NCI-H748 (cell line): Measurements from ENCODE around the gene FANCC.
A peak's percentile ranks its signal among the peaks of the same experiment; 100 is the strongest.

Source experiments
- DNase-seq: peaks from one replicate; lab custom pipeline; 2025; ENCODE audit not compliant: unreplicated experiment; lab: John Stamatoyannopoulos, UW

The FANCC gene

GRCh38 chr9:95317119-95317892, at the start of gene FANCC:
FANCC (minus strand) TSS chr9:95317709; CDS start chr9:95249291, 68,418 bp downstream.
- DNase-seq: peak; percentile 97

- DNase-seq: no peak
These were observed 49.3 kb upstream of the FANCC start for GRCh38 chr9:95366731-95367325.

- DNase-seq: no peak
These were observed 48.3 kb upstream of the FANCC start for GRCh38 chr9:95365766-95366165.

- DNase-seq: no peak
These were observed 45.7 kb upstream of the FANCC start for GRCh38 chr9:95363051-95363841.

GRCh38 chr9:95360866-95361265, 43.4 kb upstream of the FANCC start:
- DNase-seq: no peak

GRCh38 chr9:95357316-95357715, 39.8 kb upstream of the FANCC start:
- no peak for DNase-seq

GRCh38 chr9:95355500-95355899, 38.0 kb upstream of the FANCC start:
- DNase-seq: no peak

- DNase-seq: no peak
These were observed 33.5 kb upstream of the FANCC start for GRCh38 chr9:95351051-95351450.

- no peak for DNase-seq
These were observed 32.8 kb upstream of the FANCC start for GRCh38 chr9:95350266-95350665.

- DNase-seq: peak; percentile 57
These were observed 31.9 kb upstream of the FANCC start for GRCh38 chr9:95349091-95350038.

- no peak for DNase-seq
These were observed 28.5 kb upstream of the FANCC start for GRCh38 chr9:95346021-95346420.

GRCh38 chr9:95344735-95345325, 27.3 kb upstream of the FANCC start:
- no peak for DNase-seq

- no peak for DNase-seq
These were observed 26.3 kb upstream of the FANCC start for GRCh38 chr9:95343725-95344287.

GRCh38 chr9:95342571-95342970, 25.1 kb upstream of the FANCC start:
- DNase-seq: no peak

GRCh38 chr9:95341293-95341962, 23.9 kb upstream of the FANCC start:
- DNase-seq: peak; percentile 12

- no peak for DNase-seq
These were observed 20.7 kb upstream of the FANCC start for GRCh38 chr9:95338243-95338642.

- DNase-seq: no peak
These were observed 18.8 kb upstream of the FANCC start for GRCh38 chr9:95336281-95336680.

- no peak for DNase-seq
These were observed 15.9 kb upstream of the FANCC start for GRCh38 chr9:95333426-95333825.

GRCh38 chr9:95332860-95333259, 15.4 kb upstream of the FANCC start:
- no peak for DNase-seq
